Activated T-cell treated with anti-CD3 and anti-CD28 coated beads, Interleukin-2, amount 50 U/mL, for 72 hours (primary cell): ENCODE results near the gene ARHGEF19. TPM values are rescaled to one million over a fixed set of nuclear protein-coding genes. Genes with fewer than 3 reads are reported as not detected.
A peak's percentile ranks its signal among the peaks of the same experiment; 100 is the strongest.
"Not testable (repeated sequence)": the region's sequence is repeated elsewhere in the genome, so short reads cannot be mapped to it uniquely, and the experiment has no call there.

ENCODE experiments used
- ATAC-seq, 2 donors: fragments of 150-1000 bp; cut with Tn5 transposase; replicated peaks in 1 of 2; 2 replicates each; pipeline ENCODE4 v1.10.0; 2021; ENCODE audit warnings: moderate library complexity in 2 of 2, mild to moderate bottlenecking in 1 of 2
- DNase-seq, 2 donors: peaks; one replicate each; pipeline ENCODE4 v3.0.0; 2021 to 2022; ENCODE audit warnings: mixed read lengths in 1 of 2
- H3K27ac Mint-ChIP-seq: one replicate; pipeline ENCODE4 v1.8.0; 2022; ENCODE audit warnings: mild to moderate bottlenecking, moderate library complexity, mixed read lengths
- H3K27me3 Mint-ChIP-seq: one replicate; pipeline ENCODE4 v1.8.0; 2022; ENCODE audit warnings: low read depth, mixed read lengths
- H3K36me3 Mint-ChIP-seq, 2 donors: one replicate each; pipeline ENCODE4 v1.8.0; 2022; ENCODE audit warnings: mixed read lengths in 2 of 2, mild to moderate bottlenecking in 1 of 2; ENCODE audit not compliant: insufficient read depth in 2 of 2
- H3K4me1 Mint-ChIP-seq: one replicate; pipeline ENCODE4 v1.8.0; 2022; ENCODE audit warnings: low read depth, mixed read lengths
- H3K4me3 Mint-ChIP-seq, 2 donors: one replicate each; pipeline ENCODE4 v1.8.0; 2022; ENCODE audit warnings: mild to moderate bottlenecking in 2 of 2, mixed read lengths in 2 of 2, moderate library complexity in 2 of 2
- H3K9me3 Mint-ChIP-seq, 2 donors: one replicate each; pipeline ENCODE4 v1.8.0; 2022; ENCODE audit warnings: mixed read lengths in 2 of 2
- total RNA-seq, 2 donors: library from RNA; stranded (reverse); gene quantifications; one replicate each; pipeline ENCODE4 v1.2.3, GENCODE V29; 2022

ARHGEF19 gene
- total RNA-seq, 2 donors from 2014 or later = 7.0 to 9.9 TPM

- H3K27me3 Mint-ChIP-seq = peaks cover 10% of the 10 kb centered on the region
- DNase-seq = peak in 1 of 2 donors; percentile 22
- no peak overlapping the region for H3K27ac Mint-ChIP-seq
- no peaks in the 10 kb centered on the region for H3K36me3 Mint-ChIP-seq
- no peaks in the 10 kb centered on the region for H3K9me3 Mint-ChIP-seq
- peak in 1 of 2 donors; percentile 23 for ATAC-seq
- peak overlapping the region in 1 of 2 donors; percentile 17 for H3K4me3 Mint-ChIP-seq
- H3K4me1 Mint-ChIP-seq = peaks cover 74% of the 10 kb centered on the region
Observed at GRCh38 chr1:16164213-16165072, 48.0 kb downstream of the ARHGEF19 start.

DNA sequence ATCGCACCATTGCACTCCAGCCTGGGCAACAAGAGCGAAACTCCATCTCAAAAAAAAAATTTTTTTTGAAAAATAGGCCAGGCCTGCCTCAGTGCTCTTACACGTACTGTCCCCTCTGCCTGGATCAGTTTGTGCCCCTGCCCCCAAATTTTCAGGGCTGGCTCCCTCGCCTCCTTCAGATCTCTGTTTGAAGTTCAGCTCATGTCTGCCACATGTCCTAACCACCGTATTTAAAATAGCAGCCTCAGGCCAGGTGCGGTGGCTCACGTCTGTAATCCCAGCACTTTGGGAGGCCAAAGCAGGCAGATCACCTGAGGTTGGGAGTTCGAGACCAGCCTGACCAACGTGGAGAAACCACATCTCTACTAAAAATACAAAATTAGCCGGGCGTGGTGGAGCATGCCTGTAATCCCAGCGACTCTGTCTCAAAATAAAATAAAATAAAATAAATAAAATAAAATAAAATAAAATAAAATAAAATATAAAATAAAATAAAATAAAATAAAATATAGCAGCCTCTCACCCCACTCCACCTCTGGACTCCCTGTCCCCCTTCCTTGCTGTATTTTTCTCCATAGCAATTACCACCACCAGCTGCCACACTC, 48.7 kb downstream of the ARHGEF19 start:
- ATAC-seq, H3K9me3 Mint-ChIP-seq, H3K27ac Mint-ChIP-seq, H3K36me3 Mint-ChIP-seq, H3K27me3 Mint-ChIP-seq, DNase-seq: not testable (repeated sequence)
- H3K4me1 Mint-ChIP-seq = peaks cover 67% of the 10 kb centered on the region
- H3K4me3 Mint-ChIP-seq = peak overlapping the region in 1 of 2 donors; percentile 17

DNA sequence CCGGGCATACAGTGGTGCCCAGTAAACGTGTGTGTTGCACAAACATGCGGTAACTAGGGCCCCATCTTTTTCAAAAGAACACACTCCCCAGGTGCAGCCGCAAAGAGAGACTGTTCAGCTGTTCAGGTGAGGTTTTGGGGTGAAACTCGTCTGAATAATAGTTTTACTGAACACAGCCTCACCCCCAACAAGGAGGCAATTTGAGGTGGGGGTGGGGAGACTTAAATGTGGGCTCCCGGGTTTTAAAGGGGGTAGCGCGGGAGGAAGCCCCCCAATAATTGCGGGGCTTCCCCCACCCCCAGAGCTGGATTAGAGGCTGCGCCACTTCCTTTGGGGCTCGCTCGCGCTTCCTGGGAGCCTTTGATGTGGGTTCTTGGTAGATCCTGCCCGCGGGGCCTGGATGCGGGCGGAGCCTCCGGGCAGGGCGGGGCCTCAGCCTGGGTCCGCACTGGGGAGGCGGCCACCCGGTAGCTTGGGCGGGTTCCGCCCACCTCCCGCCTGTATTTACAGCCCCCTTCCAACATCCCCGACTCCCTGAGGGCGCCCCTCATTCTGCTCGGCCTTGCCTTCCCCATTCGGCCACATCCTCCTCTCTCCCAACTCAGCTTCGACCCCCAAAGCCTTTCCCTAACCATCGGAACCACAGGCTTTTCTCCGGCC, 50.2 kb downstream of the ARHGEF19 start:
- Mint-ChIP-seq H3K9me3 (no peaks in the 10 kb centered on the region), H3K4me3 (peak overlapping the region; percentile 72 to 73), H3K36me3 (no peaks in the 10 kb centered on the region), H3K27ac (no peak overlapping the region), H3K4me1 (peaks cover 71% of the 10 kb centered on the region), H3K27me3 (peaks cover 10% of the 10 kb centered on the region)
- peak; percentile 39 to 59 for DNase-seq
- peak; percentile 24 to 74 for ATAC-seq

- ATAC-seq (no peak), DNase-seq (no peak)
- Mint-ChIP-seq H3K36me3 (no peaks in the 10 kb centered on the region), H3K4me1 (peaks cover 71% of the 10 kb centered on the region), H3K4me3 (peak overlapping the region; percentile 40 to 73), H3K27me3 (peaks cover 10% of the 10 kb centered on the region), H3K9me3 (no peaks in the 10 kb centered on the region), H3K27ac (no peak overlapping the region)
Observed at GRCh38 chr1:16161717-16162116, 50.7 kb downstream of the ARHGEF19 start.

- ATAC-seq (no peak), DNase-seq (no peak)
- peaks cover 52% of the 10 kb centered on the region for H3K4me1 Mint-ChIP-seq
- no peak overlapping the region for H3K27ac Mint-ChIP-seq
- no peak overlapping the region for H3K4me3 Mint-ChIP-seq
- H3K9me3 Mint-ChIP-seq = no peaks in the 10 kb centered on the region
- H3K27me3 Mint-ChIP-seq = no peaks in the 10 kb centered on the region
- no peaks in the 10 kb centered on the region for H3K36me3 Mint-ChIP-seq
Observed at GRCh38 chr1:16158993-16159831, 53.2 kb downstream of the ARHGEF19 start.

DNA sequence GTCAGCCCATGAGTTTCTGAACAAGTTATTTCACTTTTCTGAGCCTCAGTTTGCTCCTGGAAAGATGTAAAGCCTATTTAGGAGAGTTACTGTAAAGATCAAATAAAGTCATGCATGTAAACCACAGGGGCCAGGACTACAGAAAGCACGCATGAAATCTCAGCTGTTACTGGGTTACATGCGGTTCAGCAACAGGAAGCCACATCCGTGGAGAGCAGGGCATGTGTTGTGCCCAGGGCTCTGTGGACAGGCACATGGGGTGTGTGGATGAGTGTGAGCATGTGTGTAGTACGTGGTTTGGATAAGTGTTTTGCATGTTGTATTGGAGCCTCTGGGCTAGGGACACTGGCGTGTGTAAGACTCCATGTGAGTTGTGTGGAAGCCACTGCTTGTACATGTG, 54.4 kb downstream of the ARHGEF19 start:
- peaks cover 43% of the 10 kb centered on the region for H3K4me1 Mint-ChIP-seq

GRCh38 chr1:16156848-16157495, 55.5 kb downstream of the ARHGEF19 start:
- no peak for DNase-seq
- Mint-ChIP-seq H3K27ac (no peak overlapping the region), H3K36me3 (no peaks in the 10 kb centered on the region), H3K9me3 (no peaks in the 10 kb centered on the region), H3K4me3 (no peak overlapping the region), H3K4me1 (peaks cover 33% of the 10 kb centered on the region), H3K27me3 (peaks cover 12% of the 10 kb centered on the region)
- ATAC-seq = no peak

More for the DNA sequence above, 54.4 kb downstream of the ARHGEF19 start:
- H3K9me3 Mint-ChIP-seq = no peaks in the 10 kb centered on the region
- H3K4me3 Mint-ChIP-seq = no peak overlapping the region
- H3K27me3 Mint-ChIP-seq = peaks cover 7% of the 10 kb centered on the region
- no peak overlapping the region for H3K27ac Mint-ChIP-seq
- no peaks in the 10 kb centered on the region for H3K36me3 Mint-ChIP-seq
- ATAC-seq (peak; percentile 66 to 74), DNase-seq (peak; percentile 21 to 50)

- ATAC-seq (peak in 1 of 2 donors; percentile 21), DNase-seq (peak in 1 of 2 donors; percentile 13)
- peak within 1 kb of the TSS; percentile 74 to 75 for H3K4me3 Mint-ChIP-seq
- no peak within 1 kb of the TSS for H3K27ac Mint-ChIP-seq
- H3K36me3 Mint-ChIP-seq = no peaks in the 10 kb centered on the region
- H3K27me3 Mint-ChIP-seq = peaks cover 15% of the 10 kb centered on the region
- H3K4me1 Mint-ChIP-seq = peaks cover 25% of the 10 kb centered on the region
- no peaks in the 10 kb centered on the region for H3K9me3 Mint-ChIP-seq
Observed at GRCh38 chr1:16155537-16156410, 56.7 kb downstream of the ARHGEF19 start, which contains the start of gene EPHA2. Gene EPHA2 (minus strand): TSS chr1:16156069. CDS start chr1:16155932, 137 bp downstream.

DNA sequence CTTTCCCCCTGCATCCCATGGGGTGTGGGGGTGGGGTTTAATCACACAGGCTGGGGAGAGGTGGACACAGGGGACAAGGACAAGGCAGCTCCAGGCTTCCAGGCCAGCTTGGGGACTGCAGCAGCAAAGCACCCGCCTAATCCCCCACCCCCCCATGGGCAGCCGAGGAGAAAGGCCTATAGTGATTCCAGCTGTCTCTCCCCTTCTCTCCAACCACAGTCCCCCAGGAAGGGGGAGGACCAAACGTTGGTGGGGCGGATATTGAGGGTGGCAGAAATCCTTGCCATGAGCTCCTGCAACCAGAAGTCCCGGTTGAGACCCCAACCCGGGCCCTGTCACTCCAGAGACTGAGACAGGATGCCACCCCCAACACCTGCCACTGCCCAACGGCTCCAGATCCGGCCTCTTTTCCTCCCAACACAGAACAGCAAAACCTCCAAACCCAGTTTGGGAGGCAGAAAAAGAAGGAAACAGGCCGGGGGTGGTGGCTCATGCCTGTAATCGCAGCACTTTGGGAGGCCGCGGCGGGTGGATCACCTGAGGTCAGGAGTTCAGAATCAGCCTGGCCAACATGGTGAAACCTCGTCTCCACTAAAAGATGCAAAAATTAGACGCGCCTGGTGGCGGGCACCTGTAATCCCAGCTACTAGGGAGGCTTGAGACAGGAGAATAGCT, 58.3 kb downstream of the ARHGEF19 start:
- H3K4me3 Mint-ChIP-seq = peak overlapping the region; percentile 74 to 75
- ATAC-seq (no peak), DNase-seq (no peak)
- peaks cover 25% of the 10 kb centered on the region for H3K4me1 Mint-ChIP-seq
- H3K9me3 Mint-ChIP-seq = no peaks in the 10 kb centered on the region
- no peaks in the 10 kb centered on the region for H3K36me3 Mint-ChIP-seq
- no peak overlapping the region for H3K27ac Mint-ChIP-seq
- H3K27me3 Mint-ChIP-seq = peaks cover 15% of the 10 kb centered on the region

DNA sequence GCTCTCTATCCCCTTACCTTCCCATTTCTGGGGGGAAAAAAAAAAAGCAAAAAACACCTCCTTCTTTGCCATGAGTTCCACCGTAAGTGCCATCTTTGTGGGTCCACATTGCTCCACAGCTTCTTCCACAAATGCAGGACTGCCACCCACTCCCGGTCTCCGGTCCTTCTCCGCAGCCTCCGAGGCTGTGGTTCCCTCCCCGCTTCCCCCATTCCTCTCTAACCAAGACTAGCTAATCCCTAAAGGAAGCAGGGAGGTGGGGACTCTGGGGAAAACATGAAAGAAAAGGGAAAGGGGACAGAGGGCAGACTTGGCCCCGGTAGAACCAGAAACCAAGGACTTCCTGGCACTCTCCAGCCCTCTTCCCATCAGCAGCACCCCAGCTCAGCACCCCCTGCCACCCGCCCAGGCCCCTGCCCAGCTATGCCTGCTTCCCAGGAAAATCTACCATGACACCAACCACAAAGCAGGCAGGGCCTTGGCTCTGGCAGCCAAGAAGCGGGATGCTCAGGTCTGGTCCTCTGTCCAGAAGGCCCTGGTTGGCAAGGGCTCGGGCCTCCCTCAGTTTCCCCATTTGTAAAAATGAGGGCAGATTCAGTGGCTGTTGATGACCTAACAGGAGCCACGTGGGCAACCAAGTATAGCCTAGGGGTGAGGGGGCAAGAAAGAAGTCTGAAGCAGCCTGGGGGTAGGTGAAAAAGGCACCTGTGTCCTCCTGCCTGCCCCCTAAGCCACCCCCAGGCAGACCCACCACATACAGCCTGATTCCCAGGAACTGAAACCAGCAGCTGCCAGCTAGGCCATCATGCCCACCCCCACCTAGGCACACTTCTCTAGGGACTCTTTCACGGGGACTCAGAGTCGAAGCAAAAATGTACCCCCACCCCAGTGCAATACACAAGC, 59.1 kb downstream of the ARHGEF19 start:
- no peaks in the 10 kb centered on the region for H3K9me3 Mint-ChIP-seq
- peaks cover 24% of the 10 kb centered on the region for H3K4me1 Mint-ChIP-seq
- ATAC-seq (no peak), DNase-seq (no peak)
- peaks cover 15% of the 10 kb centered on the region for H3K27me3 Mint-ChIP-seq
- no peak overlapping the region for H3K4me3 Mint-ChIP-seq
- no peak overlapping the region for H3K27ac Mint-ChIP-seq
- H3K36me3 Mint-ChIP-seq = no peaks in the 10 kb centered on the region
